ENCODE results near the gene LRRN2.
"Not testable (repeated sequence)": the region's sequence is repeated elsewhere in the genome, so short reads cannot be mapped to it uniquely, and the experiment has no call there.

LRRN2 gene

GRCh38 chr1:204685236-204686006, at the start of gene LRRN2:
Gene LRRN2, minus strand, starts transcription at chr1:204685738. Its CDS starts 65,746 bp downstream, at chr1:204619992.
- in situ Hi-C loops (cut with MboI; ENCODE audit: low sequenced_read_pairs), result no loop called here

DNA sequence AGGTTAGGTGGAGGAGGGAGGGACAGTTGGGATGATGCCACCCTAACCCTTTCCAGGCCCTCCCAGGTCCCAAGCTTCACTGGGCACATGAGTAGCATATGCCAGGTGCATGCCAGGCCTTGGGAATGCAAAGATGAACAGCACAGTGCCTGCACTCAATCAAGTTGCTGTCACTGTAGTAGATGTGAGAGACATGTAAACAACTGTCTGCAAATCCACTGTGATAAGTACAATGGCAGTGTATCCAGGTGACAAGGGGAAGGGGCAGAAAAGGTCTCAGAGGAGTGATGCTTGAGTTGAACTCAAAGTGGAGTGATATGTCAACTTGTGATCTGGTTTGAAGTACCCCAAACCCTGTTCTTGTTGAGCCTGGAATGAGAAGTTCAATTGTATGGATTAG, 49.5 kb upstream of the LRRN2 start:
- in situ Hi-C loops (cut with MboI; ENCODE audit: low sequenced_read_pairs), result no loop called here

DNA sequence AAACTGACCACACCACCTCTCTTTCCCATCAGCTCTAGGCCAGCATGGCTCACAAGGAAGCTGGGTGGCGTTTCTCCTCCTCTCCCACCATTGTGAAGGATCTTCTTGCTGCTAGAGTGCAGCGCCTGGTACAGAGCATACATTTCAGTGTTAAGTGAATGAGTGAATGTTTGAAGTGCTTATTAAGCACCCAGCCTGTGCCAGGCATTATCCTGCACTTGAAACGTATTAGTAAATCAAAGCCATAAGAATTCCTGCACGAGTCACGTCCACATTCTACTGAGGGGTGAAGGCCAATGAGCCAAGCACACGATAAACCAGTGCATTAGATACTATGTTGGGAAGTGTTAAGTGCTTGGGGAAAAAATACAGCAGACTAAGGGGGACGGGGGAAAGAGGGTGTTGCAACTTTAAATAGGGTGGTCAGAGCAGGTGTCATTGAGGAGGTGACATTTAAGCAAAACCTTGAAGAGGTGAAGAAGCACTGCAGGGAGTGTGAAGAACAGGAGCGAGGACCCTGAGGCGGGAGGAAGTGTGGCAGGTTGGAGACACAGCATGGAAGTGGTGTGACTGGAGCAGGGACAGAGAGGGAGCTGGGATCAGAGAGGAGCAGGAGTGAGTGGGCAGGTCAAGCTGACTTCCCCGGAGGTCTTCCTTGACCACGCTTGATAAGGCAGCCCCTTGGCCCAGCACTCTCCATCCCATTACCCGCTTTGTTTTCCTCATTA, 48.5 kb upstream of the LRRN2 start:
- in situ Hi-C loops (cut with MboI; ENCODE audit: low sequenced_read_pairs), result no loop called here

- in situ Hi-C loops (cut with MboI; ENCODE audit: low sequenced_read_pairs), result no loop called here
Measured at GRCh38 chr1:204733289-204733688, 47.8 kb upstream of the LRRN2 start.

GRCh38 chr1:204731985-204732575, 46.5 kb upstream of the LRRN2 start:
- in situ Hi-C loops (cut with MboI; ENCODE audit: low sequenced_read_pairs), result no loop called here

- in situ Hi-C loops (cut with MboI; ENCODE audit: low sequenced_read_pairs), result no loop called here
Measured at GRCh38 chr1:204731509-204731908, 46.0 kb upstream of the LRRN2 start.

- in situ Hi-C loops (cut with MboI; ENCODE audit: low sequenced_read_pairs), result no loop called here
Measured at GRCh38 chr1:204730826-204731459, 45.4 kb upstream of the LRRN2 start.

GRCh38 chr1:204729516-204729915, 44.0 kb upstream of the LRRN2 start:
- in situ Hi-C loops (cut with MboI; ENCODE audit: low sequenced_read_pairs), result no loop called here

DNA sequence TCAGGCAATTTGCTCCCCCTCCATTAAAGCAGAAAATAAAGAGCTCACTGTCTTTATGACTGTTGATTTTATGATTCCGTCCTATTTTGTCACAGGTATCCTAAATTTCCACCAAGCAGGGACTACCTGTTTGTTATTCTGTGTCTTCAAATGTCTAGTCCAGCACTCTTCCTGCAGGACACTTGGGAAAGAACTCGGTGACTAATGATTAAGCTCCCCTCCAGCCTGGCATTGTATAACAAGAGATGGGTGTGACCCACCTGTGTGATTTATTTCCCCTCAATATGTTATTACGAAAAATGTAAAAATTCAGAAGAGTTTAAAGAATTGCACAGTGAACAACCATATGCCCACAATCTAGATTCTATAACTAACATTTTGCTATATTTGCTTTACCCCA, 42.9 kb upstream of the LRRN2 start:
- in situ Hi-C loops (cut with MboI; ENCODE audit: low sequenced_read_pairs), result no loop called here

GRCh38 chr1:204728045-204728444, 42.5 kb upstream of the LRRN2 start:
- in situ Hi-C loops (cut with MboI; ENCODE audit: low sequenced_read_pairs), result no loop called here

DNA sequence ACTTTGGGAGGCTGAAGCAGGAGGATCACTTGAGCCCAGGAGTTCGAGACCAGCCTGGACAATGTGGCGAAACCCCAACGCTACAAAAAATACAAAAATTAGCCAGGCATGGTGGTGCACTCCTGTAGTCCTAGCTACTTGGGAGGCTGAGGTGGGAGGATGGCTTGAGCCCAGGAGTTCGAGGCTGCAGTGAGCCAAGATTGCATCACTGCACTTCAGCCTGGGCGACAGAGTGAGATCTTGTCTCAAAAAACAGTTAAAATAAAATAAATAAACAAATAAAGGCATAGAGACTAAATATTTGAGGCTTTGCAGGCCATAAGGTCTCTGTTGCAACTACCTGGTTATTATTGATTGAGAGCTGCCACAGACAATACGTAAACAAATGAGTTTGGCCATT, 41.9 kb upstream of the LRRN2 start:
- in situ Hi-C loops (cut with MboI; ENCODE audit: low sequenced_read_pairs), result not testable (repeated sequence)

GRCh38 chr1:204726478-204726877, 40.9 kb upstream of the LRRN2 start:
- in situ Hi-C loops (cut with MboI; ENCODE audit: low sequenced_read_pairs), result no loop called here

GRCh38 chr1:204725821-204726448, 40.4 kb upstream of the LRRN2 start:
- in situ Hi-C loops (cut with MboI; ENCODE audit: low sequenced_read_pairs), result no loop called here

- in situ Hi-C loops (cut with MboI; ENCODE audit: low sequenced_read_pairs), result no loop called here
Measured at GRCh38 chr1:204723131-204723787, 37.7 kb upstream of the LRRN2 start.

DNA sequence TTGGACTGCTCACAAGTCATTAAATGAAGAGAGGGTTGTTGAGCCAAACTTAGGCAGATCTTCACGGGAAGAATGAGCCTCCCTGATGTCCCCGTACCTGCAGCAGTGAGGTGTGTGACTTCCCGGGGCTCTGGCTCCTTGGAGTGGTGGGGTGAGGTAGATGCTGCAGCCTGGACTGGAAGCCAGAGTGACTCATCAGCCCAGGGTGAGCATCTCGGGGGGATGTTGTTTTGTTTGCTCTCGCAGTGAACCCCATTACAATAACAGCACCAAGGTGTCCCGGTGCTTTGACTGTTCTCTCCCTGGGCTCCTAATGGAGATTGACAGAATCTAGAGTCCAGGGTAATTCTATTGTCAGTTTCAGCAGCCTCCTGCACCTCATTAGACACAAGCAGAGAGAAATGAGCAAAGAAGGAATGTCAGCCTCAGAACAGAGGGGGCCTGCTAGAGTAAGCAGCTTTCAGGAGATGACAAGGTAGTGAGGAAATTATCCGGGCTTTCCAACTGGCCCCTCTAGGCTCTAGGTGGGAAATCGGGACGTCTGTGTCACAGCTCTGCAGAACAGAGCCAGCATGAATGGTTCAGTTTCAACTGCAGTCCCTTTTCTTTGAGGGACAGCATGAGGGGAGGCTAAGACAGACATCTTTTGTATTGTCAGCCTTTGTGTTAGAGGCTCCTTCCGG, 36.0 kb upstream of the LRRN2 start:
- in situ Hi-C loops (cut with MboI; ENCODE audit: low sequenced_read_pairs), result no loop called here

- in situ Hi-C loops (cut with MboI; ENCODE audit: low sequenced_read_pairs), result no loop called here
Measured at GRCh38 chr1:204716660-204717059, 31.1 kb upstream of the LRRN2 start.

- in situ Hi-C loops (cut with MboI; ENCODE audit: low sequenced_read_pairs), result no loop called here
Measured at GRCh38 chr1:204714861-204715511, 29.4 kb upstream of the LRRN2 start.

DNA sequence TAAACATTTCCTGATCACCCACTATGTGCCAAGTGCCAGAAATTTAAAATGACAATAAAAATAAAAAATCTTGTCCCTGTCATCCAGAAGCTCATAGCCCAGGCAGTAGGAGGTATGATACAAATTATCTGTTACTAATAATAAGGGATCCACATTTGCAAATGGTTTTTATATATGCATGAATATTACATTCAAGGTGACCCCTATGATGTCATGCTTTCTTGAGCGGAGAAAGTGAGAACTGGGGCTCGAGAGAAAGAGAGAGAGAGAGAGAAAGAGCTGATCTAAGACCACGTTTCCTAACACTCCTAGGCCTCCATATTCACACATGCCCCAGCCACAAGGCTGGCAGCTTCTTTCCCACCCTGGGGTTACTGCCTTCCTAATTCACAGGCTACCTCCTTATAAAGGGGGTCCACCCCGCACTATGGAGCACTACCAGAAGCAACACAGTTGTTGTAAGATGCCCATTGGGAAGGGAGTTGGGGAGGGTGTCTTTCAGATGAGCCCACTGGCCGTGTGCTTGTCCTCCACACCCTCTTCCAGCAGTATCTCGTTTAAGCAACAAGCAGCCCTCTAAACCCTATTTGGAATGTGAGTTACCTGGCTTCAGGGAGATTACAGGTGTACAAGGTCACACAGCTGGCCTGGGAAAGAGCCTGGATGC, 28.8 kb upstream of the LRRN2 start:
- in situ Hi-C loops (cut with MboI; ENCODE audit: low sequenced_read_pairs), result no loop called here

DNA sequence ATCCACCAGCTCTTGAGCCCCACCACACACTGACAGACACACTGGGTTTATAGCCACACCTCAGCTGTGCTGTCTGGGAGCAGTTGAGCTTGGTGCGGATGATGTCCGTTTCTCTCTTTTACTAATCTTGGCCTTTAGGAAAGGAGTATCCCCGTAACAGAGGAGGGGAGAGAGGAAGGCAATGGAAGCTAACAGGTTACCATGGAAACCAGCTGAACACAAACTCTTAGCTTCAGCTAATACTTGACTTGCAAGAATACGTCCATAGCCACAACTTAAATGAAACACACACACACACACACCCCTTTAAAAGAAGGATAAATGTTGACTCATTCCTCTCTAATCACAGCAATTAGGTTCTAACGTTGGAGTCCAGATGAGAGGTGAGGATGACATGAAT, 28.0 kb upstream of the LRRN2 start:
- in situ Hi-C loops (cut with MboI; ENCODE audit: low sequenced_read_pairs), result no loop called here

Data from HL-60/S4 treated with retinoic acid at 250 ng/mL for 4 days and 3 days (cell line).